ENCODE data around the gene MRPL52. TPM values are rescaled to one million over a fixed set of nuclear protein-coding genes. Genes with fewer than 3 reads are reported as not detected.
A peak's percentile ranks its signal among the peaks of the same experiment; 100 is the strongest.
"Not testable (repeated sequence)": the region's sequence is repeated elsewhere in the genome, so short reads cannot be mapped to it uniquely, and the experiment has no call there.

The MRPL52 gene
- total RNA-seq, result 48.9 TPM

GRCh38 chr14:22829661-22830442 lies at the start of gene MRPL52:
Gene MRPL52, plus strand, starts transcription at chr14:22829887. Its CDS starts 26 bp downstream, at chr14:22829913.
- ATAC-seq (peak; percentile 99), DNase-seq (ENCODE audit: low spot score) (peak; percentile 90)

- DNase-seq (ENCODE audit: low spot score) (no peak), ATAC-seq (peak; percentile 30)
Observed at GRCh38 chr14:22780105-22780679, 49.5 kb upstream of the MRPL52 start.

GRCh38 chr14:22780941-22781300 lies 48.8 kb upstream of the MRPL52 start:
- no peak for DNase-seq (ENCODE audit: low spot score)
- ATAC-seq, result no peak

GRCh38 chr14:22781301-22781991 lies 48.2 kb upstream of the MRPL52 start:
- ATAC-seq (no peak), DNase-seq (ENCODE audit: low spot score) (no peak)

- ATAC-seq (no peak), DNase-seq (ENCODE audit: low spot score) (no peak)
Observed at GRCh38 chr14:22786685-22787084, 43.0 kb upstream of the MRPL52 start.

GRCh38 chr14:22791301-22791700 lies 38.4 kb upstream of the MRPL52 start:
- ATAC-seq, result no peak

GRCh38 chr14:22792158-22792557 lies 37.5 kb upstream of the MRPL52 start:
- no peak for DNase-seq (ENCODE audit: low spot score)
- ATAC-seq, result no peak

More at GRCh38 chr14:22791301-22791700, 38.4 kb upstream of the MRPL52 start:
- DNase-seq (ENCODE audit: low spot score), result no peak

GRCh38 chr14:22793550-22793949 lies 36.1 kb upstream of the MRPL52 start:
- not testable (repeated sequence) for DNase-seq (ENCODE audit: low spot score); ATAC-seq

GRCh38 chr14:22793976-22794375 lies 35.7 kb upstream of the MRPL52 start:
- no peak for DNase-seq (ENCODE audit: low spot score)

GRCh38 chr14:22794551-22794951 lies 35.1 kb upstream of the MRPL52 start:
- no peak for DNase-seq (ENCODE audit: low spot score)
- no peak for ATAC-seq

More at GRCh38 chr14:22793976-22794375, 35.7 kb upstream of the MRPL52 start:
- ATAC-seq, result no peak

- ATAC-seq (no peak), DNase-seq (ENCODE audit: low spot score) (no peak)
Observed at GRCh38 chr14:22796087-22796707, 33.5 kb upstream of the MRPL52 start.

- peak; percentile 91 for ATAC-seq
- DNase-seq (ENCODE audit: low spot score), result no peak
Observed at GRCh38 chr14:22797017-22797917, 32.4 kb upstream of the MRPL52 start.

GRCh38 chr14:22798528-22798927 lies 31.2 kb upstream of the MRPL52 start:
- no peak for DNase-seq (ENCODE audit: low spot score)
- ATAC-seq, result no peak

GRCh38 chr14:22800346-22800745 lies 29.3 kb upstream of the MRPL52 start:
- no peak for ATAC-seq
- no peak for DNase-seq (ENCODE audit: low spot score)

- DNase-seq (ENCODE audit: low spot score), result no peak
- no peak for ATAC-seq
Observed at GRCh38 chr14:22801716-22802115, 28.0 kb upstream of the MRPL52 start.

- no peak for ATAC-seq
- no peak for DNase-seq (ENCODE audit: low spot score)
Observed at GRCh38 chr14:22802860-22803686, 26.6 kb upstream of the MRPL52 start.

GRCh38 chr14:22803687-22803974 lies 26.1 kb upstream of the MRPL52 start:
- no peak for DNase-seq (ENCODE audit: low spot score)
- ATAC-seq, result no peak

- DNase-seq (ENCODE audit: low spot score); ATAC-seq: not testable (repeated sequence)
Observed at GRCh38 chr14:22805235-22805634, 24.5 kb upstream of the MRPL52 start.

- ATAC-seq (no peak), DNase-seq (ENCODE audit: low spot score) (no peak)
Observed at GRCh38 chr14:22807432-22808087, 22.1 kb upstream of the MRPL52 start.

Data from left lobe of liver (tissue), 2 donors.